Activated naive CD8-positive, alpha-beta T cell treated with anti-CD3 and anti-CD28 coated beads, Interleukin-2, amount 50 U/mL, for 24 hours (primary cell): Measurements from ENCODE around the gene TLCD4.

Experiments
- ATAC-seq: fragments of 150-1000 bp; cut with Tn5 transposase; one replicate; pipeline ENCODE4 v1.10.0; 2021
- DNase-seq: peaks from one replicate; pipeline ENCODE4 v3.0.0; 2021
- H3K27ac Mint-ChIP-seq: one replicate; pipeline ENCODE4 v1.8.0; 2021; ENCODE audit warnings: mild to moderate bottlenecking, mixed read lengths
- H3K27me3 Mint-ChIP-seq: one replicate; pipeline ENCODE4 v1.8.0; 2021; ENCODE audit warnings: mixed read lengths
- H3K36me3 Mint-ChIP-seq: one replicate; pipeline ENCODE4 v1.8.0; 2021; ENCODE audit warnings: low read depth, mixed read lengths
- H3K4me1 Mint-ChIP-seq: one replicate; pipeline ENCODE4 v1.8.0; 2021; ENCODE audit warnings: mixed read lengths
- H3K4me3 Mint-ChIP-seq: one replicate; pipeline ENCODE4 v1.8.0; 2021; ENCODE audit warnings: mild to moderate bottlenecking, moderate library complexity, mixed read lengths
- H3K9me3 Mint-ChIP-seq: one replicate; pipeline ENCODE4 v1.8.0; 2021; ENCODE audit warnings: mixed read lengths

Gene TLCD4, protein sequence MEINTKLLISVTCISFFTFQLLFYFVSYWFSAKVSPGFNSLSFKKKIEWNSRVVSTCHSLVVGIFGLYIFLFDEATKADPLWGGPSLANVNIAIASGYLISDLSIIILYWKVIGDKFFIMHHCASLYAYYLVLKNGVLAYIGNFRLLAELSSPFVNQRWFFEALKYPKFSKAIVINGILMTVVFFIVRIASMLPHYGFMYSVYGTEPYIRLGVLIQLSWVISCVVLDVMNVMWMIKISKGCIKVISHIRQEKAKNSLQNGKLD

DNA sequence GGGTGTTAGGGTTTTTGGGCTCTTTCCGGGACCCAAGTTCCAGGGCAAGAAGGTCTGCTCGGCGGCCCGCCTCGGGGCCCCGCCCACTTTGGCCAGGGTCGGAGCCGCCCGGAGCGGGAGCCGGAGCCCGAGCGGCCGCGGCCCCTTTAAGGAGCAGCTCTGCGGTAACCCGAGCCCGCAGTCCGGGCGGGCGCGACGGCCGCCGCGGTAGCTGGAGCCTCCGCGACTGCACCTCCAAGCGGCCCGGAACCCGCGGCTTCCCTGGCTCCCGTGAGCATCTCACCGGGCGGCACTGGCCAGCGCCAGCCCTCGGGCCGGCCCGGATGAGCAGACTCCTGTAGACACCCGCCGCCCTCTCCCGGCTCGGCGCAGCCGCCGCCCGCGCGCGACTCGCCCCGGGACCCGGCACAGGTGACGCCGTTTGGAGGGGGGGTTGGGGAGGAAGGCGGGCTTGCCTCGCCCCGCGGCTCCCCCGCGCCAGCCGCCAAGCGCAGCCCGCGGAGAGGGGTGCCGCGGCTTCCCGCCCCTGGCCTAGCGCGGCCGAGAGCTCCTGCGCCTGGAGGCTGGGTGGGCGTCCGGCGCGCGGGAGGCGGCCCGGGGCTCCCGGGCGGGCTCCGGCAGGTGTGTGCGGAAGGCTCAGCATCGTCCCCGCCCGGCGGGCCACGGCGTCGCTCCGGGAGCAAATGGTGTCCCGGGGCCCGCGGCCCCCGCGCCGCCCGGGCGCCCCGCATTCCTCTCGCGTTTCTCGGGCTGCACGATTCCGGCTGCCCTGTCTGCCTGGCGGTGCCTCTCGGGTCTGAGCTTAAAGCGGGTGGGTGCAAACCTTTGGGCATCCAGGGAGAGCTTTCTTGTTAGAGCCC, at the start of gene TLCD4:
TSS of gene TLCD4 (plus strand) at position 149 of the 860 bp plus-strand sequence. CDS start 26,547 bp downstream, outside the sequence.
- Mint-ChIP-seq H3K4me1 (peaks cover 10% of the 10 kb centered on the region), H3K9me3 (no peaks in the 10 kb centered on the region), H3K36me3 (no peaks in the 10 kb centered on the region), H3K4me3 (peak within 1 kb of the TSS; percentile 80), H3K27ac (peak within 1 kb of the TSS; percentile 53), H3K27me3 (peaks cover 39% of the 10 kb centered on the region)
- ATAC-seq (peak; percentile 61), DNase-seq (peak; percentile 19)

DNA sequence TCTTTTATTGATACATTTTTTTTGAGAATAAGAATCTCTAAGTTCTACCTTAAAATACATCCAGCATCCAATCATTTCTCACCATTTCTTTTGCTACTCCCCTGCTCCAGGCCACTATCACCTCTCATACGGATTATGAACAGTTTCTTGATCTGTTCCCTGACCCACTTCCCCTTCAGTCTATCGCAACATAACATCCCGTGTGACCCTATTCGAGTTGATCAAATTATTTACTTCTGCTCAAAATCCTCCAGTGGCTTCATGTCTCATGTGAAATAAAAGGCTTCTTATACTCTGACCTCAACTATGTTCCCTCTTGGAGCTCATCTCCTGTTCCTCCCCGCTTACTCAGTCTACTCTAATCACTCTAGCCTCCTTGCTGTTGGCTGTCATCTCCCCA, 49.6 kb upstream of the TLCD4 start:
- no peak overlapping the region for H3K27ac Mint-ChIP-seq
- H3K4me1 Mint-ChIP-seq, result peaks cover 18% of the 10 kb centered on the region
- no peaks in the 10 kb centered on the region for H3K9me3 Mint-ChIP-seq
- no peak for ATAC-seq
- H3K36me3 Mint-ChIP-seq, result peaks cover 20% of the 10 kb centered on the region
- H3K27me3 Mint-ChIP-seq, result no peaks in the 10 kb centered on the region
- DNase-seq, result no peak
- H3K4me3 Mint-ChIP-seq, result no peak overlapping the region

DNA sequence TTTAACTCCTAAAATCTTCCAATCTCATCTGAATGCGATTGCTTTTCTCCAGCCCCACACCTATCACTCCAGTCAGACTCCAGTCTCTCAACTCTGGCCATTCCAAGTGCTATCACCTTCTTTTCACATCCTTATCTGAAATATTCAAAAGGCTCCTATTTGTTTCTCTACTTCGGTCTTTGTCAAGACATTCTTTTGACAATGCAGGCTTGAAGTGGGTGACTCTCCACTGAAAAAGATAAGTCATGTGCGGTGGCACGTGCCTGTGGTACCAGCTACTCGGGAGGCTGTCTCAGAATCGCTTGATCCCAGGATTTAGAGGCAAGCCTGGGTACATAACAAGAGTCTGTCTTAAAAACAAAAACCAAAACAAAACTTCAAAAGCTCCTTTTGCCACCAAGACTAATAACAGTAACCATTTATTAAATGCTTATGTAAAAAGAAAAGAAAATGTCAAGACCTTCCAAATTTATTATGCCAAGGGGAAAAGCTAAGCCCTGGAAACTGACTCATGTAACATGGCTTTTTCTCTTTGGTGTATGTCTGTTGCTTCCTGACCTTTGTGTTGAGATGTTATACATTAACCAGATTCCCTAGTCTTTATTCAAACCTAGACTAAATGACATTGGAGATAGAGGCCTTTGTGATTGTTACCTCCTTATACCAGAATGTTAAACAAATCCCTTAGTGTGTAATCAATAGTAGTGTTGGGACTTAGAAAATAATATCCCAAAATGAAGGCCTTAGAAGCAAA, 48.0 kb upstream of the TLCD4 start:
- no peak for ATAC-seq
- H3K4me3 Mint-ChIP-seq, result no peak overlapping the region
- peaks cover 27% of the 10 kb centered on the region for H3K4me1 Mint-ChIP-seq
- H3K27ac Mint-ChIP-seq, result no peak overlapping the region
- DNase-seq, result no peak
- H3K9me3 Mint-ChIP-seq, result no peaks in the 10 kb centered on the region
- H3K36me3 Mint-ChIP-seq, result peaks cover 5% of the 10 kb centered on the region
- H3K27me3 Mint-ChIP-seq, result no peaks in the 10 kb centered on the region

DNA sequence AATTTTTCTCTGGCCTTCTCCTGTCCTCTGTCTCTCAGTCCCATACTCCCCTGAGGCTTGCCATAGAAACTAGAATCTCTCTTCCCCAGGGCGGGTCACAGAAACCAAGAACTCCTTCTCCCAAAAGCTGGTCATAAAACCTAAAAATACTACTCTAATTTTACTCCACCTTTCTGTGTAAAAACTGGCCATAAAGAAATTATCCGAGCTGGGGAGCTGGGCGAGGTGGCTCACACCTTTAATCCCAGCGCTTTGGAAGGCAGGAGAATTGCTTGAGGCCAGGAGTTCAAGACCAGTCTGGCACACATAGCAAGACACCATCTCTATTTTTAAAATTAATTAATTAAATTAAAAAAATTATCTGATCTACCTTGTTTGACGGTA, 47.5 kb upstream of the TLCD4 start:
- Mint-ChIP-seq H3K27me3 (no peaks in the 10 kb centered on the region), H3K4me3 (no peak overlapping the region), H3K36me3 (peaks cover 2% of the 10 kb centered on the region)

DNA sequence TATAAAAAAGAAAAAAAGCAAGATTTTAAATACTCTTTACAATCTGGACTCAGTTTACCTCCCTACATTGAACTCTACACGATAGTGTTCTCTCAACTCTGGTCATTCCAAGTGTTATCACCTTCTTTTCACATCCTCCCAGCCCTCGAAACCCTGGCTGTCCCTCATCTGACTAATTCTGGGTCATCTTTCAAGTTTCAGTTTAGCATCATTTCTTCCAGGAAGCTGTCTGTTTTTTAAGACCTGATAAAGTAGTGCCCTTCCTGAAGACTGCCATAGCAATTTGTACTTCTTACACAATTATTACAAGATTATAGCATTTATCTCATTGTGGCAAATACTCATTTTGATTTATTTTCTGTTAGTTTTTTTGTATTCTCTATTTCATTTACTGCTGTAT, 45.6 kb upstream of the TLCD4 start:
- Mint-ChIP-seq H3K9me3 (no peaks in the 10 kb centered on the region), H3K27me3 (peaks cover under 1% of the 10 kb centered on the region), H3K36me3 (peaks cover 2% of the 10 kb centered on the region), H3K27ac (no peak overlapping the region), H3K4me1 (peaks cover 27% of the 10 kb centered on the region), H3K4me3 (peak overlapping the region; percentile 97)
- DNase-seq (no peak), ATAC-seq (no peak)

More for the DNA sequence above, 47.5 kb upstream of the TLCD4 start:
- DNase-seq (no peak), ATAC-seq (no peak)
- H3K27ac Mint-ChIP-seq, result no peak overlapping the region
- no peaks in the 10 kb centered on the region for H3K9me3 Mint-ChIP-seq
- peaks cover 27% of the 10 kb centered on the region for H3K4me1 Mint-ChIP-seq

DNA sequence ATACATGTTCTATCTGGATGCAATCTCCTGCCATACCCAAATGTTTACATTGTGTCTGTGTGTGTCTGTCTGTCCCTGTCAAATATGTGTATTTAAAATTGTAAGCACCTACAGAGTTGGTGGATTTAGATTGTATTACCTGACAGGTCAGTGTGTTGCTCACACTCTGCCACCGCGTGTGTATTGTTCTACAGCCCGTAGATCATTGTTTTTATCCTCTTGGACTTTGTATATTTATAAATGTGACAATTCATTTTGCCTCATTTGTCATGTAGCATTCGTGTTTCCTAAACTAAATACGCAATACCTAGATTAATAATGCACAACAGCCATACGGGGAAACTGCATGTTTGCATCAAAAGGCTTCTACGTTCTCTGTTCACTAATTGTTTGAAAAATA, 45.0 kb upstream of the TLCD4 start:
- peaks cover 27% of the 10 kb centered on the region for H3K4me1 Mint-ChIP-seq
- no peak for ATAC-seq
- DNase-seq, result no peak
- peak overlapping the region; percentile 97 for H3K4me3 Mint-ChIP-seq
- peaks cover 3% of the 10 kb centered on the region for H3K27me3 Mint-ChIP-seq
- peak overlapping the region; percentile 99 for H3K27ac Mint-ChIP-seq
- H3K36me3 Mint-ChIP-seq, result peaks cover 2% of the 10 kb centered on the region
- H3K9me3 Mint-ChIP-seq, result no peaks in the 10 kb centered on the region

DNA sequence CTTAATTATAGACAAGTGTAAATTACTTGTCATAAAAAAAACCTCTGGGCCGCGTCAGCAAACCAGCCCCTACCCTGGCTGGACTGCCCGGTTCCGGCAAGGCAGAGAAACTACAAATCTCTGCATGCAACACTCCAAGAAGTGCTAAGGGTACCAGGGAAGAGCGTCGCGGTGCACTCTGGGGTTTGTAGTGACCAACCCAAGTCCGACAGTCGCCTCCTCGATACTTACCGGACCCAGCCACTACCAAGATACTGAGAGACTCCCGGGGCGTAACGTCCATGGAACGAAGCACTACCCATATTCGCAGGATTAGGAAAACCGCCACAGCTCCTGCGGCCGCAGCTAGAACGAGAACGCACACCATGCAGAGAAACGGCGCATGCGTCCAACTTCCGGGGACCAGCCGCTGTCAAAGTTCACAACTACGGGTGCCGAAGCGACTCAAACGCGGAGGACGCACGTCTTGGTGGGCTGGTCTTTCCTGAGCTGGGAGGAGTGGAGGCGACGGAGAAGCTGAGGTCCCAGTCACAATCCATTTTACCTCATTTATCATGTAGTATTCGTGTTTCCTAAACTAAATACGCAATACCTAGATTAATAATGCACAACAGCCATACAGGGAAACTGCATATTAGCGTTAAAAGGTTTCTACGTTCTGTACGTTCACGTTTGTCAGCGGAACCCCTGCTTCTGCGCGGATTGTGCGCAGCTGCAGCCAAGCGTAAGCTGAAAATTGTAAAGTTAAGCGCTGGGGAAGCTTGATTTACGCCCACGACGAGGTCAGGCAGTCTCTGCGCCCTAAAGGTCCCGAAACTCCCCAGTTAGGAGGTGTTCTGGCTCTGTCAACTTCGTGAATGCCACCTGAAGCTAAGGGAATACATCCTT, 44.4 kb upstream of the TLCD4 start, which contains the start of gene ALG14:
TSS of gene ALG14 (minus strand) at position 420 of the 888 bp plus-strand sequence. CDS start at position 367, 53 bp downstream.
- no peaks in the 10 kb centered on the region for H3K9me3 Mint-ChIP-seq
- ATAC-seq (peak; percentile 95), DNase-seq (peak; percentile 90)
- H3K4me3 Mint-ChIP-seq, result peak within 1 kb of the TSS; percentile 97
- H3K27ac Mint-ChIP-seq, result peak within 1 kb of the TSS; percentile 99
- H3K27me3 Mint-ChIP-seq, result peaks cover 3% of the 10 kb centered on the region
- H3K36me3 Mint-ChIP-seq, result peaks cover 2% of the 10 kb centered on the region
- peaks cover 27% of the 10 kb centered on the region for H3K4me1 Mint-ChIP-seq

DNA sequence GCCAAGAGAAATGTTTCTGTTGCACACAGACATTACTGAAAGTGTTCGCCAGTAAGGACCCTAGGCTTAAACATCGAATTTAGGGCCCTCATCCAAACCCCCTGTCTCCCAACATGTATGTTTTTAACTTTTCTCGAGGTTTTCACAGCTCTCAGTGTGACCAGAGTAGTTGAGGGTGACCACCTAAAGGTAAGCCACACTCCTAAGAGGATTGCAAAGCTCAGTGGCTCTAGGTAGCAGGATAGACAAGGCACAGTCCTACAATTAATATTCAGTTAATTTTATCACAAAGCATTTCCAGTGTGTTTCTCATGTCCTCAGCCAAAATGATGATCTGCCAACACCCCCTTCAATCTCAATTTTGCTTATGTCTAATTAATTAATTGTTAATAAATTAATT, 43.7 kb upstream of the TLCD4 start:
- H3K9me3 Mint-ChIP-seq, result no peaks in the 10 kb centered on the region
- peak overlapping the region; percentile 99 for H3K27ac Mint-ChIP-seq
- peak overlapping the region; percentile 97 for H3K4me3 Mint-ChIP-seq
- DNase-seq, result no peak
- peaks cover 3% of the 10 kb centered on the region for H3K27me3 Mint-ChIP-seq
- H3K4me1 Mint-ChIP-seq, result peaks cover 27% of the 10 kb centered on the region
- peaks cover 2% of the 10 kb centered on the region for H3K36me3 Mint-ChIP-seq
- ATAC-seq, result no peak

DNA sequence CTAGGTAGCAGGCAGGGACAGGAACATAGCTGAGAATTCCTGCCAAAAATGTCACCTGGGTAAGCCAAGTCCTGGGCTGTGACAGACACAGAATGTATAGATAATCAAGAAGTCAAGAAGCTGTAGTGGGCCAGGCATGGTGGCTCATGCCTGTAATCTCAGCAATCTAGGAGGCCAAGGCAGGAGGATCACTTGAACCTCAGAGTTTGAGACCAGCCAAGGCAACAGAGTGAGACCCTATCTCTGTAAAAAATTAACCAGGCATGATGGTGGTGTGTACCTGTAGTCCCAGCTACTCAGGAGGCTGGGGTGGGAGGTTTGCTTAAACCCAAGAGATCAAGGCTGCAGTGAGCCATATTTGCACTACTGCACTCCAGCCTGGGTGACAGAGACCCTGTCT, 41.1 kb upstream of the TLCD4 start:
- H3K36me3 Mint-ChIP-seq, result peaks cover 2% of the 10 kb centered on the region

DNA sequence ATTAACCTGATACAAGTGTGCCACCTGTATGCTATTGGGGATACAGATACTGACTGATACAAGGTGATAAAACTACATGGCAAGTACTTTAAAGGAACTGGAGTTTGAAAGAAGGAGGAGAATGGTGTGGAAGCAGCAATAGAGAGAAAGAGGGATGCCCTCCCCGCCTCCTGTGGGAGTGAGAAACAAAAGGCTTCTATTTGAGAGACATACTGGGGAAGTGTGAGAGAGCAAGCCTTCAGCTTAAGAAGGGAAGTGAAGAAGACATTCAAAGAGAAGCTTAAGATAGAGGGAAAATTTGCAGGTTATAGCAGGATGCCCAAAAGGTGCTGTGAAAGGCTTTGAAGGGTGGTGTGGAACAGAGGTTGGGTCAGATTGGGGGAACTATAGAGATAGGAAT, 36.7 kb upstream of the TLCD4 start:
- H3K36me3 Mint-ChIP-seq, result no peaks in the 10 kb centered on the region
- H3K27me3 Mint-ChIP-seq, result peaks cover 11% of the 10 kb centered on the region
- H3K27ac Mint-ChIP-seq, result no peak overlapping the region
- ATAC-seq, result no peak
- no peak overlapping the region for H3K4me3 Mint-ChIP-seq
- DNase-seq, result no peak
- H3K4me1 Mint-ChIP-seq, result no peaks in the 10 kb centered on the region
- no peaks in the 10 kb centered on the region for H3K9me3 Mint-ChIP-seq

More for the DNA sequence above, 41.1 kb upstream of the TLCD4 start:
- H3K4me3 Mint-ChIP-seq, result no peak overlapping the region
- no peaks in the 10 kb centered on the region for H3K9me3 Mint-ChIP-seq
- H3K4me1 Mint-ChIP-seq, result peaks cover 25% of the 10 kb centered on the region
- H3K27ac Mint-ChIP-seq, result no peak overlapping the region
- DNase-seq, result no peak
- no peak for ATAC-seq
- peaks cover 3% of the 10 kb centered on the region for H3K27me3 Mint-ChIP-seq

DNA sequence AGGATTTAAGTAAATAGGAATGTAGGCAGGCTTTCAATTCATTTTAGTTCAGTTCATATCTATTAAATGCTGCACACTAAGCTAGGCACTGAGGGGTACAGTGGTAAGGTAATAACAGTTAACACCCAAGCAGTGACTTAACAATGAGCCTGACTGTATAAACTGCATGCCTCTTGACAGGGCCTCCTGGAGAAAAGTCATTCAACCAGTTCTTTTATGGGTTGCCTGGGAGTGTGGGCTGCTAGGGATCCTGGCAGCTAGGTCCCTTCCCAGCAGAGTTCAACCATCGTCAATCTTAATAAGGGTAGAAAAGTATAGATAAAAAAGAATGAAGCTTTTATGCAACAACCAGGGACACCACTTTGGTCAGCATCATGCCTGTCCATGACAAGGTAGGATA, 36.3 kb upstream of the TLCD4 start:
- no peaks in the 10 kb centered on the region for H3K4me1 Mint-ChIP-seq
- H3K9me3 Mint-ChIP-seq, result no peaks in the 10 kb centered on the region
- no peaks in the 10 kb centered on the region for H3K36me3 Mint-ChIP-seq
- no peak overlapping the region for H3K27ac Mint-ChIP-seq
- ATAC-seq (no peak), DNase-seq (no peak)
- H3K4me3 Mint-ChIP-seq, result no peak overlapping the region
- H3K27me3 Mint-ChIP-seq, result peaks cover 13% of the 10 kb centered on the region

DNA sequence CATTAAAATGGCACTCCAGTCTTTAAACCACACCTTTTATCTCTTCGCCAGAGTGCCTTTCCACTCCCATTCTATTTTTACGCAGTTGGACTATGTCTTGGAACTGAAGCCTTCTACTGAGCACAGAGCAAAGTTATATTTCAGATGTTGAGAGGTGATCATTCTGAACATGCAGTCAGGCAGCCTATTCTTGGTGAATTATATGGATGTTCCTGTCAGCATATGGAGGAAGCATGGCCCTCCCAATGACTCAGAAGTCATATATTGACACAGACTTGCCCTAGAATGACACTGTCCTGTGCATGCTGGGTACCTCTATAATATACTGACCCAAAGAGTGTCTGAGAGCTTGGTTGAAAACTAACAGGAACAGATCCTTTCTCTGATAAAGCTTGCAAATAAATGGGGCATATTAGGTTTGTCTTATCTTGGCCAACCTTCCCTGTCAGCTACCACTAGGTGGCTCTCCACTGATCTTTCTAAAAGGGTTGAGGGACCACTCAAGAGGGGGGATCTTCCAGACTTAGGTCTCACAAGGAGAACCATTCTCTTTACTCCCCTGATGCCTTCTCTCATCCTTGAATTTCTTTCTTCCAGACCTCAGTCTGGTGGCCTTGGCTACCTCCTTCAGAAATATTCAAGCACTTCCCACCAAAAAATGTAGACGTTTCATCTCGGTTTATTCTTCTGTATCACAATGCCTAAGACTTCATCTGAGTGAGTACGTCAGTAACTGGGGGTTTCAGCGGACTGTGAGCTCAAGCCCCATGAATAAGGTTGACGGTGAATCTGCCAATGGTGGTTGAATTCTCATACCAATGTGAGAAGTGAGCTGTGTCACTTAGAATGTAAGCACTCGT, 32.6 kb upstream of the TLCD4 start:
- Mint-ChIP-seq H3K4me1 (no peaks in the 10 kb centered on the region), H3K9me3 (no peaks in the 10 kb centered on the region), H3K27me3 (peaks cover 12% of the 10 kb centered on the region), H3K27ac (no peak overlapping the region), H3K36me3 (no peaks in the 10 kb centered on the region), H3K4me3 (no peak overlapping the region)
- ATAC-seq (peak; percentile 59), DNase-seq (peak; percentile 8)

DNA sequence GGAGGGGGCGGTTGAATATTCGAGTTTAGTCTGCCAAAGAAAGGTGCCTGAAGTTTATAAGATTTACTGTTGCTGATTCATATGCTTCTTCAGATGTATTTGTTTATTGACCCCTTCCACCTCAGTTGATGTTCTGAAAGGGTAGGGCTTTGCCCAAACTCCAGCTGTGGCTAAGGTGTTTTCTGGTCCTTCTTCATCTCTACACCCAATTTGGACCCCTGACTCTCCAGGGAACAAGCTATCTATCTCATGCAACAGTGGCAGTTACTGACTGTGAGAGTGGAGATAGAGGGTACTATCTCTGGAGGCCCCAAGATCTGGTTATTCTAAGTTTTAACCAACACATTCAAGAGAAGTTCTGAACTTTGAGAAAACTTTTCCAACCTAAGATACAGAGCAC, 31.8 kb upstream of the TLCD4 start:
- H3K4me1 Mint-ChIP-seq, result no peaks in the 10 kb centered on the region
- ATAC-seq, result no peak
- no peak for DNase-seq
- H3K27ac Mint-ChIP-seq, result no peak overlapping the region
- peaks cover 14% of the 10 kb centered on the region for H3K27me3 Mint-ChIP-seq
- H3K4me3 Mint-ChIP-seq, result no peak overlapping the region
- H3K9me3 Mint-ChIP-seq, result no peaks in the 10 kb centered on the region
- no peaks in the 10 kb centered on the region for H3K36me3 Mint-ChIP-seq
